IMR-90 (cell line): ENCODE results near the gene WDR27. TPM values are rescaled to one million over a fixed set of nuclear protein-coding genes. Genes with fewer than 3 reads are reported as not detected.

Source experiments
- ATAC-seq: fragments of 200-7000 bp; cut with Tn5 transposase; 2 replicates; pipeline ENCODE4 v1.9.1; 2020; ENCODE audit warnings: low read depth, mild to moderate bottlenecking, moderate library complexity
- BruUV-seq: library from RNA; stranded (reverse); fragments of 400-500 nt; replicated peaks from 2 replicates; lab custom pipeline; 2021; lab: Mats Ljungman, UMichigan
- CTCF ChIA-PET: fragments of 300-600 bp; formaldehyde crosslinking; extraction: SDS; loops from one replicate; lab custom pipeline; 2021; ENCODE audit warnings: antibody characterized with exemption; lab: Yijun Ruan, JAX
- POLR2A ChIA-PET: fragments of 300-600 bp; sonication (Branson Sonifier 250); formaldehyde crosslinking; loops from one replicate; lab custom pipeline; 2022; ENCODE audit warnings: antibody characterized with exemption; ENCODE audit not compliant: unreplicated experiment; lab: Charles Lee
- DNase-seq: peaks from one replicate; pipeline ENCODE4 v3.0.0; 2013
- H2AFZ ChIP-seq: replicated peaks from 2 replicates; pipeline ENCODE3; 2013; ENCODE audit warnings: low read length, mild to moderate bottlenecking; ENCODE audit not compliant: poor library complexity
- H2AK5ac ChIP-seq: 2 replicates; pipeline ENCODE4 v1.6.1; 2013; ENCODE audit warnings: low read depth, low read length, inconsistent platforms
- H2AK9ac ChIP-seq: replicated peaks from 2 replicates; pipeline ENCODE3; 2013; ENCODE audit warnings: mild to moderate bottlenecking, low read depth, low read length, moderate library complexity; ENCODE audit not compliant: poor library complexity
- H2BK120ac ChIP-seq: 2 replicates; pipeline ENCODE4 v1.6.1; 2013; ENCODE audit warnings: low read depth, low read length, inconsistent platforms
- H2BK15ac ChIP-seq: 3 replicates; pipeline ENCODE4 v1.6.1; 2013; ENCODE audit warnings: low read depth, low read length, inconsistent platforms
- H2BK20ac ChIP-seq: 2 replicates; pipeline ENCODE4 v1.6.1; 2013; ENCODE audit warnings: low read depth, mild to moderate bottlenecking, inconsistent platforms, low read length, moderate library complexity
- H2BK5ac ChIP-seq: 2 replicates; pipeline ENCODE4 v1.6.1; 2013; ENCODE audit warnings: mild to moderate bottlenecking, low read depth, low read length, inconsistent platforms; ENCODE audit not compliant: poor library complexity, severe bottlenecking
- H3K14ac ChIP-seq: replicated peaks from 2 replicates; pipeline ENCODE4 v1.6.1; 2013; ENCODE audit warnings: low read depth, low read length, inconsistent platforms
- H3K18ac ChIP-seq: 2 replicates; pipeline ENCODE4 v1.6.1; 2013; ENCODE audit warnings: low read depth, low read length, control low read depth
- H3K23ac ChIP-seq: 2 replicates; pipeline ENCODE4 v1.6.1; 2013; ENCODE audit warnings: low read depth, low read length, inconsistent platforms
- H3K27ac ChIP-seq: 2 replicates; pipeline ENCODE4 v1.5.1; 2013; ENCODE audit warnings: mild to moderate bottlenecking, control low read depth, low read length; ENCODE audit not compliant: insufficient read depth
- H3K27me3 ChIP-seq: 2 replicates; pipeline ENCODE4 v1.6.1; 2013; ENCODE audit warnings: low read length; ENCODE audit not compliant: control insufficient read depth, insufficient read depth
- H3K36me3 ChIP-seq: 2 replicates; pipeline ENCODE4 v1.6.1; 2013; ENCODE audit warnings: low read length, mixed read lengths; ENCODE audit not compliant: control insufficient read depth, insufficient read depth
- H3K4ac ChIP-seq: 2 replicates; pipeline ENCODE4 v1.6.1; 2013; ENCODE audit warnings: low read depth, low read length, inconsistent platforms
- H3K4me1 ChIP-seq: 2 replicates; pipeline ENCODE4 v1.6.1; 2013; ENCODE audit warnings: low read length, mixed read lengths; ENCODE audit not compliant: control insufficient read depth, insufficient read depth
- H3K4me2 ChIP-seq: 2 replicates; pipeline ENCODE4 v1.6.1; 2013; ENCODE audit warnings: low read depth, mild to moderate bottlenecking, control low read depth, low read length, moderate library complexity
- H3K4me3 ChIP-seq: 2 replicates; pipeline ENCODE4 v1.5.1; 2013; ENCODE audit warnings: low read depth, mild to moderate bottlenecking, control low read depth, low read length, moderate library complexity; ENCODE audit not compliant: insufficient read depth
- H3K56ac ChIP-seq: 2 replicates; pipeline ENCODE4 v1.6.1; 2013; ENCODE audit warnings: low read length, inconsistent platforms; ENCODE audit not compliant: insufficient read depth; ENCODE audit errors: extremely low read depth
- H3K79me1 ChIP-seq, 2 experiments: 2 replicates each; pipeline ENCODE4 v1.6.1; 2013; ENCODE audit warnings: low read length in 2 of 2, inconsistent platforms in 1 of 2, low read depth in 1 of 2
- H3K9ac ChIP-seq: 2 replicates; pipeline ENCODE4 v1.6.1; 2013; ENCODE audit warnings: low read depth, low read length, control low read depth
- H3K9me1 ChIP-seq: 2 replicates; pipeline ENCODE4 v1.6.1; 2013; ENCODE audit warnings: low read length, inconsistent platforms; ENCODE audit not compliant: insufficient read depth
- H3K9me3 ChIP-seq: 2 replicates; pipeline ENCODE4 v1.6.1; 2013; ENCODE audit warnings: low read length; ENCODE audit not compliant: control insufficient read depth, insufficient read depth
- H4K20me1 ChIP-seq: 2 replicates; pipeline ENCODE4 v1.6.1; 2013; ENCODE audit warnings: low read length, inconsistent platforms; ENCODE audit not compliant: insufficient read depth
- H4K5ac ChIP-seq: 2 replicates; pipeline ENCODE4 v1.6.1; 2013; ENCODE audit warnings: mild to moderate bottlenecking, low read depth, low read length, control low read depth
- H4K8ac ChIP-seq, 2 experiments: 2 replicates each; pipeline ENCODE4 v1.6.1; 2013; ENCODE audit warnings: low read depth in 2 of 2, low read length in 2 of 2, control low read depth in 1 of 2, inconsistent platforms in 1 of 2
- H4K91ac ChIP-seq: 2 replicates; pipeline ENCODE4 v1.6.1; 2013; ENCODE audit warnings: low read depth, low read length, inconsistent platforms; ENCODE audit not compliant: insufficient read depth
- BHLHE40 ChIP-seq: fragments of 150-350 bp; IDR thresholded peaks from 2 replicates; pipeline ENCODE4 v1.6.1; 2016; ENCODE audit warnings: mild to moderate bottlenecking, low read depth, low read length
- CHD1 ChIP-seq: IDR thresholded peaks from 2 replicates; pipeline ENCODE4 v1.6.1; 2012; ENCODE audit warnings: low read depth, low read length, improper control_type of control experiment
- FOS ChIP-seq: fragments of 150-350 bp; IDR thresholded peaks from 2 replicates; pipeline ENCODE4 v1.6.1; 2016; ENCODE audit warnings: low read depth, low read length
- MAFK ChIP-seq: IDR thresholded peaks from 2 replicates; pipeline ENCODE4 v1.6.1; 2012; ENCODE audit warnings: low read depth, low read length, improper control_type of control experiment
- MAZ ChIP-seq: IDR thresholded peaks from 2 replicates; pipeline ENCODE4 v1.6.1; 2012; ENCODE audit warnings: low read depth, mild to moderate bottlenecking, low read length, improper control_type of control experiment, moderate library complexity, borderline replicate concordance
- MXI1 ChIP-seq: IDR thresholded peaks from 2 replicates; pipeline ENCODE4 v1.6.1; 2012; ENCODE audit warnings: low read depth, mild to moderate bottlenecking, low read length, moderate library complexity, borderline replicate concordance
- NFE2L2 ChIP-seq: fragments of 150-350 bp; IDR thresholded peaks from 2 replicates; pipeline ENCODE4 v1.6.1; 2016; ENCODE audit warnings: low read depth, mild to moderate bottlenecking, low read length
- POLR2A ChIP-seq: IDR thresholded peaks from 2 replicates; pipeline ENCODE4 v1.6.1; 2012; ENCODE audit warnings: mild to moderate bottlenecking, low read depth, low read length
- RAD21 ChIP-seq: IDR thresholded peaks from 2 replicates; pipeline ENCODE4 v1.6.1; 2012; ENCODE audit warnings: low read length, improper control_type of control experiment
- RCOR1 ChIP-seq: IDR thresholded peaks from 2 replicates; pipeline ENCODE4 v1.6.1; 2012; ENCODE audit warnings: mild to moderate bottlenecking, low read length, improper control_type of control experiment; ENCODE audit not compliant: insufficient replicate concordance
- RFX5 ChIP-seq: IDR thresholded peaks from 2 replicates; pipeline ENCODE4 v1.8.0; 2012; ENCODE audit warnings: low read depth, mild to moderate bottlenecking, low read length, moderate library complexity
- WGBS, 2 experiments: methylation state at CpG; one replicate each; pipeline versions ENCODE4 v1.1.5 to v1.1.7; 2013; ENCODE audit warnings: missing lambda C conversion rate in 2 of 2; ENCODE audit not compliant: insufficient read length in 1 of 2; ENCODE audit errors: extremely low coverage in 2 of 2; 5-methylcytosine and 5-hydroxymethylcytosine counted together
- dilution Hi-C: fragments of 300-500 bp; cut with HindIII; formaldehyde crosslinking; loops from one replicate; pipeline ENCODE4 v1.14.3; 2018; ENCODE audit warnings: low sequenced_read_pairs; ENCODE audit not compliant: unreplicated experiment
- in situ Hi-C: fragments of 300-500 bp; cut with MboI; formaldehyde crosslinking; loops from 3 replicates; pipeline ENCODE4 v1.14.3; 2019; ENCODE audit warnings: low sequenced_read_pairs, inconsistent platforms, mixed read lengths
- intact Hi-C: fragments of 100-400 bp; cut with micrococcal nuclease; formaldehyde crosslinking; loops from 2 replicates; pipeline ENCODE4 v1.10.0; 2022
- polyA plus RNA-seq, 3 experiments: library from polyadenylated mRNA; depleted of rRNA; stranded (reverse); fragments of >200 nt; gene quantifications; 2 replicates each; pipeline ENCODE4 v1.2.3, GENCODE V29; 2012; ENCODE audit warnings: low replicate concordance in 1 of 3
- total RNA-seq: library from RNA; depleted of rRNA; stranded (reverse); fragments of >200 nt; gene quantifications from 2 replicates; pipeline ENCODE4 v1.2.3, GENCODE V29; 2012
- TF ChIP-seq, protein P1 (sequence below): fragments of 150-350 bp; IDR thresholded peaks from 2 replicates; pipeline ENCODE4 v1.6.1; 2017; ENCODE audit warnings: mild to moderate bottlenecking, antibody characterized with exemption, low read length, low read depth
- TF ChIP-seq, protein P2 (sequence below): fragments of 150-350 bp; IDR thresholded peaks from 2 replicates; pipeline ENCODE4 v1.6.1; 2016; ENCODE audit warnings: low read depth, mild to moderate bottlenecking, low read length, moderate library complexity, borderline replicate concordance

Gene WDR27
- total and polyA plus RNA-seq, 2 of the 4 experiments (the other 2 are of a cell fraction) = 7.0 to 18.5 TPM

GRCh38 chr6:169452869-169453620 is 248.8 kb downstream of the WDR27 start (continued):
- TF ChIP-seq CHD1 = no peak

DNA sequence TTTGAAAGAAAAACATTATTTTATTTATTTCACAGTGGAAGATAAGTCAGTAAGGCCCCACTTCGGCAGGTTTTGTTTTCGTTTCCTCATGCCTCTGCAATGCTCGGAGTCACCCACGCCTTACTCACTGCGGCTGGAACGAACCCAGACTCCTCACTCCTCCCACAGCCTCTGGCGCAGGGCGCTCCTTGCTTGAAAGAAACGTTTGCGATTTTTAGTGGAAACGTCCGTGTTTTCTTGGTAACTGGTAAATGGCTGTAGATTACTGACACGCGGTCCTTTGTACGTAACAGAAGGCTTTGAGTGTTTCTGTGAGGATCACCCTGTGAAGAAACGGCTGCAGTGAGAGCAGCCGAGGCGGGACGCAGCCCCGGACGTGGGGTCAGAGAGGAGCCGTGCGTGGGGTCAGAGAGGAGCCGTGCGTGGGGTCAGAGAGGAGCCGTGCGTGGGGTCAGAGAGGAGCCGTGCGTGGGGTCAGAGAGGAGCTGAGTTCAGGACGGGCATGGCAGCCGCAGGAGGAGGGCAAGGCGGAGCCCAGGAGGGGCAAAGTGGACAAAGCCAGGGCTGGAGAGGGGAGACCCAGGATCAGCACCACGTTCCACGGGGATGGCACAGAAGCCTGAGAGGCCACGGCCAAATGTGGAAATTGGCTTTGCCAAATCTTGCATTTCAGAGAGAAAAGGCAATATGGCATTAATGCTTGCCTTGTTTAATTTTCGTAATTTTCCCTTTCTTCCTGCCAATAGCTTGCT is 249.5 kb downstream of the WDR27 start:
- Histone ChIP-seq H3K4me1 (peaks cover 21% of the 10 kb centered on the region), H3K23ac (peak overlapping the region; percentile 89), H2BK15ac (peak overlapping the region; percentile 97), H3K4me3 (peak overlapping the region; percentile 12; the same call in 1 of the 2 replicates), H2BK20ac (peak overlapping the region; percentile 88), H3K4me2 (peak overlapping the region; percentile 62), H3K4ac (peak overlapping the region; percentile 95), H4K91ac (peak overlapping the region; percentile 97), H4K8ac (peak overlapping the region; percentile 92 to 95), H2AK5ac (peak overlapping the region; percentile 87), H3K56ac (peak overlapping the region; percentile 97), H3K79me1 (no peaks in the 10 kb centered on the region), H3K27ac (peak overlapping the region; percentile 93), H3K36me3 (no peaks in the 10 kb centered on the region), H3K14ac (peak overlapping the region; percentile 95), H2BK5ac (peak overlapping the region; percentile 91), H4K20me1 (no peaks in the 10 kb centered on the region), H3K9ac (peak overlapping the region; percentile 66), H2BK120ac (peak overlapping the region; percentile 99), H2AK9ac (peak overlapping the region; percentile 55), H3K27me3 (no peaks in the 10 kb centered on the region), H3K9me1 (peaks cover 26% of the 10 kb centered on the region; the same call in 1 of the 2 replicates), H3K9me3 (no peaks in the 10 kb centered on the region), H4K5ac (peak overlapping the region; percentile 90), H3K18ac (peak overlapping the region; percentile 83), H2AFZ (peak overlapping the region; percentile 92)
- in situ Hi-C loops (no loop called here), intact Hi-C loops (loop anchor here (2.0 to 10.0 kb wide), 3 partner anchors 59 to 377 kb away; partner anchors contain the start of gene THBS2), dilution Hi-C loops (no loop called here)
- 30% methylated on average over 14 of the region's 36 CpGs; no CpG with 5 or more reads in 1 of the 2 experiments for WGBS, 2 experiments
- no TSS peak for BruUV-seq
- peak; percentile 97 for DNase-seq
- POLR2A ChIA-PET = interaction anchor here (0.6 kb wide), 1 partner anchor 28 kb away, joined by 3 read pairs; no protein-coding TSS in a partner anchor
- CTCF ChIA-PET = no interaction called here
- peak; percentile 94 for ATAC-seq
- no peak for TF ChIP-seq MXI1
- peak; percentile 57 for TF ChIP-seq BHLHE40
- no peak; the same call in 1 of the 2 replicates for TF ChIP-seq RAD21
- peak; percentile 56; the same call in 1 of the 2 replicates for TF ChIP-seq MAZ
- TF ChIP-seq MAFK = 0 out of 2 replicates have a peak, but pooled peaks have one; percentile 1
- TF ChIP-seq FOS = peak; percentile 89
- TF ChIP-seq POLR2A = no peak
- TF ChIP-seq, protein P1, sequence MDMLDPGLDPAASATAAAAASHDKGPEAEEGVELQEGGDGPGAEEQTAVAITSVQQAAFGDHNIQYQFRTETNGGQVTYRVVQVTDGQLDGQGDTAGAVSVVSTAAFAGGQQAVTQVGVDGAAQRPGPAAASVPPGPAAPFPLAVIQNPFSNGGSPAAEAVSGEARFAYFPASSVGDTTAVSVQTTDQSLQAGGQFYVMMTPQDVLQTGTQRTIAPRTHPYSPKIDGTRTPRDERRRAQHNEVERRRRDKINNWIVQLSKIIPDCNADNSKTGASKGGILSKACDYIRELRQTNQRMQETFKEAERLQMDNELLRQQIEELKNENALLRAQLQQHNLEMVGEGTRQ = no peak
- peak; percentile 81 for TF ChIP-seq NFE2L2
- TF ChIP-seq RFX5 = no peak
- TF ChIP-seq, protein P2, sequence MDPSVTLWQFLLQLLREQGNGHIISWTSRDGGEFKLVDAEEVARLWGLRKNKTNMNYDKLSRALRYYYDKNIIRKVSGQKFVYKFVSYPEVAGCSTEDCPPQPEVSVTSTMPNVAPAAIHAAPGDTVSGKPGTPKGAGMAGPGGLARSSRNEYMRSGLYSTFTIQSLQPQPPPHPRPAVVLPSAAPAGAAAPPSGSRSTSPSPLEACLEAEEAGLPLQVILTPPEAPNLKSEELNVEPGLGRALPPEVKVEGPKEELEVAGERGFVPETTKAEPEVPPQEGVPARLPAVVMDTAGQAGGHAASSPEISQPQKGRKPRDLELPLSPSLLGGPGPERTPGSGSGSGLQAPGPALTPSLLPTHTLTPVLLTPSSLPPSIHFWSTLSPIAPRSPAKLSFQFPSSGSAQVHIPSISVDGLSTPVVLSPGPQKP = no peak
- no peak for TF ChIP-seq RCOR1
